ENCODE data around the gene DNAH2. TPM values are rescaled to one million over a fixed set of nuclear protein-coding genes. Genes with fewer than 3 reads are reported as not detected.

Gene DNAH2
- polyA plus RNA-seq, 2 of the 4 experiments (the other 2 are of a cell fraction): 0.01 to 0.08 TPM

- ATAC-seq: no peak
- DNase-seq (ENCODE audit: low read depth in 1 of 2, low spot score in 1 of 2): no peak
- 76% methylated on average over 17 of the region's 17 CpGs for WGBS (ENCODE audit: missing lambda C conversion rate)
- no peaks in the 10 kb centered on the region for H3K4me1 ChIP-seq
- no peak for FAIRE-seq
- H3K4me2 ChIP-seq: no peak overlapping the region
- H3K9me3 ChIP-seq: no peaks in the 10 kb centered on the region
- ChIA-PET CTCF (interaction anchor here (2.7 kb wide), 1 partner anchor 49 kb away, joined by 10 read pairs; no protein-coding TSS in a partner anchor), POLR2A (no interaction called here)
- H3K4me3 ChIP-seq: no peak overlapping the region
- TF ChIP-seq MAX (IDR thresholded peaks at IDR 0.05): no peak
- TF ChIP-seq CBX8 (IDR thresholded peaks at IDR 0.05): no peak
- TF ChIP-seq HES2 (IDR thresholded peaks at IDR 0.05): no peak
- no peak for TF ChIP-seq KDM1A (IDR thresholded peaks at IDR 0.05; ENCODE audit: low read depth)
- TF ChIP-seq EP300 (IDR thresholded peaks at IDR 0.05): no peak
- TF ChIP-seq REST (IDR thresholded peaks at IDR 0.05): no peak
- TF ChIP-seq JUN (IDR thresholded peaks at IDR 0.05): no peak
- no peak for TF ChIP-seq JUNB (IDR thresholded peaks at IDR 0.05)
- TF ChIP-seq EHMT2 (IDR thresholded peaks at IDR 0.05; ENCODE audit: low read depth): no peak
- H3K27ac ChIP-seq: no peak overlapping the region
These were observed 75.1 kb downstream of the DNAH2 start for GRCh38 chr17:7792611-7793010.

GRCh38 chr17:7794075-7794663 is 76.6 kb downstream of the DNAH2 start:
- Histone ChIP-seq H3K9me3 (no peaks in the 10 kb centered on the region), H3K4me3 (no peak overlapping the region), H3K27ac (no peak overlapping the region), H3K4me2 (no peak overlapping the region), H3K4me1 (no peaks in the 10 kb centered on the region)
- no peak for FAIRE-seq
- POLR2A ChIA-PET: no interaction called here
- 67% methylated on average over 19 of the region's 19 CpGs for WGBS (ENCODE audit: missing lambda C conversion rate)
- TF ChIP-seq HOXA7 (CRISPR knock-in tag; IDR thresholded peaks at IDR 0.05): no peak
- TF ChIP-seq CHD2 (IDR thresholded peaks at IDR 0.05; ENCODE audit: low read length, partially characterized antibody): no peak
- no peak for TF ChIP-seq HMGXB4 (CRISPR knock-in tag; IDR thresholded peaks at IDR 0.05; ENCODE audit: borderline replicate concordance)
- TF ChIP-seq MAFK (IDR thresholded peaks at IDR 0.05; ENCODE audit: partially characterized antibody): no peak
- no peak for TF ChIP-seq BHLHE40 (IDR thresholded peaks at IDR 0.05; ENCODE audit: low read depth, low read length)
- TF ChIP-seq TP53 (CRISPR knock-in tag; IDR thresholded peaks at IDR 0.05): no peak
- TF ChIP-seq EHF (CRISPR knock-in tag; IDR thresholded peaks at IDR 0.05): no peak
- TF ChIP-seq ZNF302 (CRISPR knock-in tag; IDR thresholded peaks at IDR 0.05): no peak
- no peak for DNase-seq (ENCODE audit: low read depth in 1 of 2, low spot score in 1 of 2)
- no peak for ATAC-seq
- CTCF ChIA-PET: interaction anchor here (0.6 to 2.0 kb wide), 6 partner anchors 8 to 142 kb away, joined by 3 to 8 read pairs (median 4); no protein-coding TSS in a partner anchor

- H3K4me2 ChIP-seq: no peak overlapping the region
- DNase-seq (ENCODE audit: low read depth in 1 of 2, low spot score in 1 of 2): no peak
- H3K27ac ChIP-seq: no peak overlapping the region
- no peaks in the 10 kb centered on the region for H3K4me1 ChIP-seq
- WGBS (ENCODE audit: missing lambda C conversion rate): 73% methylated on average over 13 of the region's 13 CpGs
- POLR2A ChIA-PET: no interaction called here
- TF ChIP-seq EHMT2 (IDR thresholded peaks at IDR 0.05; ENCODE audit: low read depth): no peak
- TF ChIP-seq JUN (IDR thresholded peaks at IDR 0.05): no peak
- no peak for TF ChIP-seq CTCF (IDR thresholded peaks at IDR 0.05)
- no peak for TF ChIP-seq ZC3H11A (IDR thresholded peaks at IDR 0.05)
- TF ChIP-seq FOXS1 (CRISPR knock-in tag; IDR thresholded peaks at IDR 0.05): no peak
- TF ChIP-seq CHD4 (IDR thresholded peaks at IDR 0.05; ENCODE audit: borderline replicate concordance): no peak
- no peak for TF ChIP-seq MAZ (IDR thresholded peaks at IDR 0.05; ENCODE audit: borderline replicate concordance, low read depth, low read length)
- no peak for TF ChIP-seq CHD2 (IDR thresholded peaks at IDR 0.05; ENCODE audit: low read length, partially characterized antibody)
- H3K9me3 ChIP-seq: no peaks in the 10 kb centered on the region
- no peak; a peak in 1 of 6 replicates for ATAC-seq
- CTCF ChIA-PET: interaction anchor here (0.6 to 1.6 kb wide), 6 partner anchors 8 to 45 kb away, joined by 3 to 5 read pairs (median 3); no protein-coding TSS in a partner anchor
- H3K4me3 ChIP-seq: no peak overlapping the region
- FAIRE-seq: no peak
These were observed 80.4 kb downstream of the DNAH2 start for GRCh38 chr17:7797976-7798375.

Measured in A549 (cell line).